Stimulated activated CD4-positive, alpha-beta T cell treated with anti-CD3 and anti-CD28 coated beads, Interleukin-2, amount 100 ng/mL, for 4 hours (primary cell): ENCODE measurements around the gene CYB5R4.

Experiments used
- DNase-seq: peaks from one replicate; pipeline ENCODE4 v3.0.0-alpha.2; 2020; ENCODE audit warnings: low read depth

CYB5R4 gene

GRCh38 chr6:83859410-83860358 lies at the start of gene CYB5R4:
Gene CYB5R4 (plus strand): TSS chr6:83859689. CDS start chr6:83859783, 94 bp downstream.
- peak; percentile 87 for DNase-seq

DNA sequence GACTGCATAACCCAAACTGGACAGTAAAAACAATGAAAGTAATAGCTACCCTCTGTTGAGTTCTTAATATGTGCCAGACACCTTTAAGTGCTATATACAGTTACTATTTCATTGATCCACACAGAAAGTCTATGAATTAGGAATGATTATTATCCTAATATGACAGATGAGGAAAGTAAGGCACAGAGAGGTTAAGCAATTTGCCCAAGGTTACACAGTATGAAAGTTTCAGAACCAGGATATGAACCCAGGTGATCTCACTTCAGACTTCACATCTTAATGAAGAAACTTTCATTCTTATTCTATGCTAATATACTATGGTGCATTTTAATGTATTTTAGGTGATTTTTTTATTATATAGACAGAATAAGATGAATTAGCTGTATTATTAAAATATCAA lies 46.9 kb upstream of the CYB5R4 start:
- no peak for DNase-seq

DNA sequence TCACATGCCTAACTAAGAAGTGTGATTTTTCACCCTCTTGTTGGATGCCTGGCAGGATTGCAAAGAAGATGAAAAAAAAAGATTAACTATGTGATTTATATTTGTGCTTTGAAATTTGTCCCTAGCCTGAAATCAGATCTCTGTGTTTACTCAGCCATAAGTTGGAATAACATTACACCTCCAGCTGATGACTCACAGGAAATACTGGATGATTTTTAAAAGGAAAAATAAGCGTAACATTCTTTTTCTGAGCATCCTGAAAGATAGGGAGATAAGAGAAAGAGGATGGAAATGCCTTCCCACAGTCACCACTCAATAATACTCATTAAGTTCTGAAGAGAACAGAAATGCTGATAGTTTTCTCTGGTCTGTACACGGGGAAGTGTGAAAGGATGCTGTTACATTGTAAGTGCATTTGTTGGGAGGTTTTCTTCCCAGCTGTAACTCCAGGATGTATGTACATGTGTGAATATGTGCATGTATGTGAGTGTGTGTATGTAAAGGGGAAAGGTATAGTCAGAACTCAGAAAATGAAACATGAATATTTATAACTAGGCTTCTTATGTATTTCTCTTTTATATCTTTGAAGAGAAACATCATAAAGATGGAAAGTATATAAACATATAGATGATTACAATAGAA lies 43.7 kb upstream of the CYB5R4 start:
- DNase-seq, result no peak

- no peak for DNase-seq
Observed at GRCh38 chr6:83822629-83823169, 36.8 kb upstream of the CYB5R4 start.

DNA sequence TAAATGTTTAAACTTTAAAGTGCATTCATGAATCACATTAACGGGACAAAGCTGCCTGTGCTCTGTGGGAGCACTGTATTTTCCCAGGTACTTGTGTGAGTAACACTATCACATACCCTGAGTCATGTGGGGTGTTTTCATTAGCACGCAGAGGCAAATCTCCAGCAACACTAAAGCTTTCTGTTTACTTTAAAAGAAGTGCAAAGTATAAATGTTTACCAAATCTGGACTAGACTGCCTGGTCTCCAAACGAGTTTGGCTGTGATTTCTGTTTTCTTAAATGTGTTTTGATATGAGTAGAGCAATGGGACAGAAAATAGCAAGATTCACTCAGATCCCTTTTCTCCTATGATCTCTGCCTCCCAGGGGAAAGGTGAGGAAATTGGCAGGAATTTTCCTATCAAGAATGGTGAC lies 35.1 kb upstream of the CYB5R4 start:
- DNase-seq, result no peak

DNA sequence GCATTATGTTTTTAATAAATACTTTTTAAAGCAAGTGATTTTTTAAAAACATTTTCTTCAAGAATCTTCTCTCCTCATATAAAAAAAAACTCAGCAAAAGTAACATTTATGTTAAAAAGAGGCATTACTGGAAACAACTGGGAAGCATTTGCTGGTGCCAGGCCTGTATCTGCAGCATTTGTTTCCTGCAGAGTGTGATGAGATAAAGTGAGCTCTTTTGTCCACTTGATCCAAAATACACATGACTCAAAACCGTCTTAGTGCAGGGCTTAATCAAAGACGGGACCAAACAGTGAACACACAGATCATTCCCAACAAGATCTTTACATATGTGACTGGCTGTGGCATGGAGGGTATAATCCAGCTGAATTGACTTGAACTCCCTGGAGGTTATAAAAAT lies 34.7 kb upstream of the CYB5R4 start:
- no peak for DNase-seq

DNA sequence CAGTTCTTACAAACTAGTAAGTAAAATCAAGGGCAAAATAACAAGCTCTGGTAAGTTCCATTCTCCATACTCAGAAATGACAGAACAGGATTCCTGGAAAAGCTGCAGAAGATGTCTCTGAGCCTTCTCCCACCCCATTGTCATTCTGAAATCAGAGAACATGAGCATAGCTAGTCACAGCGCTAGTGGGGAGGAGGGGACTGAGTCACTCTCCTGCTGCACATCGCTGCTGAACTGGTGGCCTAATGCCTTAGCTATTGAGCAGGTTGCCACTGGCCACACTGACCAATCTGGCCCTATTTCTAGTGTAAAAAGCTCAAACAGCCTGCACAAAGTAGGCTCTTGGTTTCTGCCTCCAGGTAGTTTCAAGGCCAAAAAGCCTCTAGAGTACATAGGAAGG lies 32.4 kb upstream of the CYB5R4 start:
- no peak for DNase-seq

DNA sequence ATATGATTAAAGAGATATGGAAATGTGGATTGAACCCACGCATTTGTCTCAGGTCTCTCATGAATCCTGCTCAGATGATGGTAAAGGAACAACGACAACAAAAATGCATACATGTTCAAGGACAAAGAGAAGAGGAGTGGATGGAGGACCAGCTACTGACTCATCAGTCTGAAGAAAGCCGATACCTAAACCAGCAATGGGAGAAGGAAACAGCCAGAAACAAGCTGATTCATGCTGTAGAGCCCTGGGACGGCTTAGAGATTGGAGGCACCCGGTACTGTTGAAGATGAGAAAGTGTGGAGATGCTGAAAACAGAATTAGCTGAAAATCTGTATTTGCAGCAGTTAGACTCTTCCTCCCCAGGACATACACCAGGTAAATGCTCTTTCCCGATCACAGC lies 20.8 kb upstream of the CYB5R4 start:
- no peak for DNase-seq

- no peak for DNase-seq
Observed at GRCh38 chr6:83844170-83844569, 15.3 kb upstream of the CYB5R4 start.

DNA sequence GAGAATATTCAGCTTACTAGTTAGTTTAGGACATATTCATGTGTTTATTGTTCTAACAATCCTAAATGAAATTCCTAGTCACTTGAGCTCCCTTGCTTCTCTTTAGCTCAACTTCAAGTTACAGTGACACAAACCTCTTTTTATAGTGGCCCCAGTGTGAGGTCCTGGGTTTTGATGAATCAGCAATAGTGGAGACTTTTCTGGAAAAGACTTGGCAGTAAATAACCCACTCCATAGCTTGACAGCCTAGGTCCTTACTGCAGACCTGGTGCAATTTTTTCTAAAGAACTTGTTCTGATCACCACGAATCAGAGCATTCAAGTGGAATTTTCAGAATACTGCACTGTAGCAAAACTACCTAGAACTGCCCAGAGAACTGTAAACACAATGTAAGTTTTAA lies 13.2 kb upstream of the CYB5R4 start:
- DNase-seq, result no peak

DNA sequence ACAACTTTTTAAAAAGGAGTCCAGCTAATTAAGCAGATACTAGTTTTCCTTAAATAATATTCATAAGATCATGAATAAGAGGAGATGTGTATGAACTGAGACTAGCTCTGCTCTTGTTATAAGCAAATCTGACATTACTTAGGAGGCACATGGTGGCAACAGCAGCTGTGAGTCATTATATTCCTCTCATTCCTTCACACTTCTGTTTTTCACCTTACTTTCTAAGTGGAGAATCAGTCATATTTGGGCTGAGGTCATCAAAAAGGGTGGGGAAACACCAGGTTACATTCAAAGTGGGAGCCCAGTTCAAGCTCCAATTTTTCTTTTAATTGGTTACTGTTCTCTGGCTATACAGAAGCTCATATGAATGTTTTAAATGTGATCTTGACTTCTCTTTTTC lies 12.3 kb upstream of the CYB5R4 start:
- no peak for DNase-seq

DNA sequence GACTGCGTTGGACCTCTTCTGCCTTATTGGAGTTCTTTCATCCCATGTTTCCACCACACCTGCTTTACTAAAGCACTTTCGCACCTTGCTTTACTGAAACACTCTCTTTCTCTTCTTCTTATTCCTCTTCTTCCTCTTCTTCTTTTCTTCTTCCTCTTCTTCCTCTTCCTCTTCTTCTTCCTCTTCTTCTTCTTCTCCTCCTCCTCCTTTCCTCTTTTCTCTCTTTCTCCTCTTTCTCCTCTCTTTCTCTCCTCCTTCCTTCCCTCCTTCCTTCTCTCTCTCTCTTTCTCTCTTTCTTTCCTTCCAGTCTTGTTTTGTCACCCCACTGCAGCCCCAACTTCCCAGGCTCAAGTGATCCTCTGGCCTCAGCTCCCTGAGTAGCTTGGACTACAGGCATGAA lies 10.4 kb upstream of the CYB5R4 start:
- DNase-seq, result no peak

DNA sequence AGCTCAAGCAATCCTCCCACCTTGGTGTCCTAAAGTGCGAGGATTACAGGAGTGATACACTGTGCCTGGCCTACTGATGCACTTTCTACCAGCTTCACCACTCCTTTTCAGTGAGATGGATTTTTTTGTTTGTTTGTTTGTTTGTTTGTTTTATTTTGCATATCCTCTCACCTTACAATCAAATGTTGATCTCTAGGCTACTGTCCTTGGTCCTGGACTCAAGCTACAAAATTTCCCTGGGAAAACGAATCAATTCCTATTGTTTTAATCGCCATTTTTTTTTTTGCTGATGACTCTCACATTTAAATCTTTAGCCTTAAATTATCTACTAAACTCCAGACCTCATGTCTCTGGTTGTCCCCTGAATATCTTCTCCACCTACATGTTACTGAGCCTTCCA lies 9.9 kb upstream of the CYB5R4 start:
- no peak for DNase-seq

GRCh38 chr6:83852528-83853177 lies 6.8 kb upstream of the CYB5R4 start:
- no peak for DNase-seq

DNA sequence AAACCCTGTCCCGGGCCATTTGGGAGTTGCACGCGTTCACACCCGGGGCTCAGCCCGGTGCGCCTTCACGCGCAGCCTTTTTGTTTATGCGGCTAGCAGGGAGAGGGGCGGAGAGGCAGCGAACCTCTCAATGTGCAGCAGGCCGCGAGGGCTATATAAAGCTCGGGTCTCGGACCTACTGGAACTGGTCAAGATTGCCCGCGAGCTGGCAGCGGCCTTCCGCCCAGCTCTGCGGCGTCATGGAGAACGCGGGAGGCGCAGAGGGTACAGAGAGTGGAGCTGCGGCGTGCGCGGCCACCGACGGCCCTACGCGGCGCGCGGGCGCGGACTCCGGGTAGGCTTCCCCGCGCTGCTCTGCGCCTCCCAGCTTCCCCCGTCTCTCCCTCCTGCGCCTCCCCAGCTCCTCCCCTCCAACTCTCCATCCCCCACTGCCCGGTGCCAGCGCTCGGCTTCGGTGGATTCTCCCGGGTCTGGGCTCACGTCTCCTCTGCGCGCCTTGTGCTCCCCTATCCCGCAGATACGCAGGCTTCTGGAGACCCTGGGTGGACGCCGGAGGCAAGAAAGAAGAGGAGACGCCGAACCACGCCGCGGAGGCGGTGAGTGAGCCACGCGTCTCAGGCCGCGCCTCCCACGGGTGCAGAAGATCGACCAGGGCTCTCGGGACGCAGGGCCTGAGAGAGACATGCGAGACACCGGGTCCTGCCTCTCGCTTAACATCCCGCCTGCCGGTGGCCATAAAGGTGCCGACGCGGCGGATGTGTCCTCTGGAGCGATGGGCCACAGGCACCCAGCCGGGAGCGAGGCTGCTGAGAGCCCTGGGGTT lies 6.1 kb upstream of the CYB5R4 start, which contains the start of gene RIPPLY2:
TSS of gene RIPPLY2 (plus strand) at position 183 of the 823 bp plus-strand sequence. CDS start at position 240, 57 bp downstream.
- no peak for DNase-seq

DNA sequence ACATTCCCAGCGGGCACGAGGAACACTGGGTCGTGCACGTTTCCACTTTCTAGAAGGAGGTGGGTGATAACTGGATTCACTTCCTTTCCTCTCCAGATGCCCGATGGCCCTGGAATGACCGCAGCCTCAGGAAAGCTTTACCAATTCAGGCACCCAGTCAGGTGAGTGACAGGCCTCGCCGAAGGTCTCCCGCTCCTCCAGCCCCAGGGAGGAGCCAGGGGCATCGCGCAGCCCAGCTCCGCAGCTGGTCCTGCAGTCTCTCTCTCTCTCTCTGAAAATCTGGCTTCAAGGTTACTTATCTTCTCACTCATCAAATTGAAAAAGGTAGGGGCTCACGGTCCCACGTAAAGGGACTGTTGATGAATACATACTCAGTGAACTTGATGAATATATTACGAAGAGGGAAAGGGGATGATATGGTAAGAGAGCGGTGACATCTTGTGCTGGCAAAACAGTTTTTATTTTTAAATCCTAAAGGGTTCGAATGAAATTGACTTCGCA lies 5.4 kb upstream of the CYB5R4 start:
- DNase-seq, result no peak

GRCh38 chr6:83854766-83855165 lies 4.7 kb upstream of the CYB5R4 start:
- no peak for DNase-seq

GRCh38 chr6:83860359-83860755 lies 868 bp downstream of the CYB5R4 start:
- no peak for DNase-seq

- DNase-seq, result no peak
Observed at GRCh38 chr6:83860782-83861495, 1.4 kb downstream of the CYB5R4 start.

DNA sequence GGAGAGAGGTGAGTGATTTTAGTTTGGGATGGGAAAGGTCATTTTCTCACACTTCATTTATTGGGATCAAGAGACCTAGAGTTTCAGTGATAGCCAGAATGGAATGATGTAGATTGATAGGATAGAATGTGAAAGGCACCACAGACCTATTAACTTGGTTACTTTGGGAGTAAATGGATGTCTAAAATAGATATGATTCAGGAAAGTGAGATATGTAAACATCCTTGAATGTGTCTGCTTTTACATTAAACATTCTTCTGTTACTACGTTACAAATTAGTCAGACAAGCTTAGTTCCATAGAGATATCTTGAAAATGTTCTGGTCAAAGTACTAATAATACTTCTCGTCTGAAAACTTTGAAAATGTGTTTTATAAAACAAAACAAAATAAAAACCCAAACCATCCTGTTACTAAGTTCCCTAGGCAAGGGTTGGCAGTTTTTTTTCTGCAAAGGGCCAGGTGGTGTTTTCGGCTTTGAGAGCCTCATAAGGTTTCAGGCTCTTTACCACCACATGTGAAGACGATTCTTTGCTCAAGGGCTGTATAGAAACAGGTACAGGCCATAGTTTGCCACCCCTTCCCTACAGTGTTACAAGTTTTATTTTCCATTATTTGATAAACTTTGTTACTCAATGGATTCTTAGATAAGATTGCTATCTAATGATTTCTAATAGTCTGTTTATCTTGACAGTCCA lies 3.4 kb downstream of the CYB5R4 start:
- no peak for DNase-seq
